NCI-H1694 treated with DMSO at 0.1 percent for 48 hours (cell line): ENCODE data around the gene RPGR.

ENCODE experiments used
- DNase-seq: peaks from one replicate; lab custom pipeline; 2025; lab: John Stamatoyannopoulos, UW

Gene RPGR, protein sequence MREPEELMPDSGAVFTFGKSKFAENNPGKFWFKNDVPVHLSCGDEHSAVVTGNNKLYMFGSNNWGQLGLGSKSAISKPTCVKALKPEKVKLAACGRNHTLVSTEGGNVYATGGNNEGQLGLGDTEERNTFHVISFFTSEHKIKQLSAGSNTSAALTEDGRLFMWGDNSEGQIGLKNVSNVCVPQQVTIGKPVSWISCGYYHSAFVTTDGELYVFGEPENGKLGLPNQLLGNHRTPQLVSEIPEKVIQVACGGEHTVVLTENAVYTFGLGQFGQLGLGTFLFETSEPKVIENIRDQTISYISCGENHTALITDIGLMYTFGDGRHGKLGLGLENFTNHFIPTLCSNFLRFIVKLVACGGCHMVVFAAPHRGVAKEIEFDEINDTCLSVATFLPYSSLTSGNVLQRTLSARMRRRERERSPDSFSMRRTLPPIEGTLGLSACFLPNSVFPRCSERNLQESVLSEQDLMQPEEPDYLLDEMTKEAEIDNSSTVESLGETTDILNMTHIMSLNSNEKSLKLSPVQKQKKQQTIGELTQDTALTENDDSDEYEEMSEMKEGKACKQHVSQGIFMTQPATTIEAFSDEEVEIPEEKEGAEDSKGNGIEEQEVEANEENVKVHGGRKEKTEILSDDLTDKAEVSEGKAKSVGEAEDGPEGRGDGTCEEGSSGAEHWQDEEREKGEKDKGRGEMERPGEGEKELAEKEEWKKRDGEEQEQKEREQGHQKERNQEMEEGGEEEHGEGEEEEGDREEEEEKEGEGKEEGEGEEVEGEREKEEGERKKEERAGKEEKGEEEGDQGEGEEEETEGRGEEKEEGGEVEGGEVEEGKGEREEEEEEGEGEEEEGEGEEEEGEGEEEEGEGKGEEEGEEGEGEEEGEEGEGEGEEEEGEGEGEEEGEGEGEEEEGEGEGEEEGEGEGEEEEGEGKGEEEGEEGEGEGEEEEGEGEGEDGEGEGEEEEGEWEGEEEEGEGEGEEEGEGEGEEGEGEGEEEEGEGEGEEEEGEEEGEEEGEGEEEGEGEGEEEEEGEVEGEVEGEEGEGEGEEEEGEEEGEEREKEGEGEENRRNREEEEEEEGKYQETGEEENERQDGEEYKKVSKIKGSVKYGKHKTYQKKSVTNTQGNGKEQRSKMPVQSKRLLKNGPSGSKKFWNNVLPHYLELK

DNA sequence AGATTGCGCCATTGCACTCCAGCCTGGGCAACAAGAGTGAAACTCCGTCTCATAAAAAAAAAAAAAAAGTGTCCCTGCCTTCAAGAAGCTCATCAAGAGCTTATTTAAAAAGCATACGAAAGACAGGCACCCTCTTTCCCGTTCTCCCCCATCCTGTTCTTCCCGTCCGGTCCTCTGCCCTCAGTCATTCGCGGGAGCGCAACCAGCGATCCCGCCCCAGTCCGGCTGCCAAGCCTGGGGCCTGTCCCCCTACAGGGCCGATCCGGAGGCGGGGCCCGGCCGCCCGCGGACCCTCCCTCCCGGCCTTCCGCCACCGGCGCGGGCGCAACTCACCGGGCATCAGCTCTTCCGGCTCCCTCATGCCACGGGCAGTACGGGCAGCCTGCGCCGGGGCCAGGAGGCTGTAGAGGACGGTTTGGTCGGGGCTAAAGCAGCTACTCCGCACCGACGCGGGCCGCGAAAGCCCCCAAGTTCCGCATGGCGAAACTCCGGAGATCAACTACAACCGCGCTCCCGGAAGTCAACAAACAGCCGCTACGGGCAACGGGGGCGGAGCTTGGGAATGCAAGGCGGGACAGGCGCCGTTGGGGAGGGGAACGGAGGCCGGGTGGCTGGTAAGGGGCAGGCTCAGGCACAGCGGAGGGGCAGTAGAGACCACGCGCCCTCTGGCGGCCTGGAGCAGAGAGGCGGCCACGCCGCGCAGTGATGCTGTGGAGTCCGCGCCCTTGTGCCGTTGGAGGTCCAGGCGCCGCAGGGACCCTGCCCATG is at the start of gene RPGR:
TSS of gene RPGR (minus strand) at position 503 of the 768 bp plus-strand sequence. CDS start at position 361, 142 bp downstream.
- DNase-seq = peak; percentile 86

DNA sequence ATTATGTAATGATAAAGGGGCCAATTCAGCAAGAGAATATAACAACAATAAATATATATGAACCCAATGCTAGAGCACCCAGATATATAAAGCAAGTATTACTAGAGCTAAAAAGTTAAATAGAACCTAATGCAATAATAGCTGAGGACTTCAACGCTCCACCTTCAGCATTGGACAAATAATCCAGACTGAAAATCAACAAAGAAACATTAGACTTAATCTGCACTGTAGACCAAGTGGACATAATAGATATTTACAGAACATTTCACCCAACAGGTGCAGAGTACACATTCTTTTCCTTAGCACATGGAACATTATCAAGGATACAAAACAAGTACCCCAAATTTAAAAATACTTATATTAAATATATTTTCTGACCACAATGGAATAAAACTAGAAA is 49.4 kb upstream of the RPGR start:
- no peak for DNase-seq

DNA sequence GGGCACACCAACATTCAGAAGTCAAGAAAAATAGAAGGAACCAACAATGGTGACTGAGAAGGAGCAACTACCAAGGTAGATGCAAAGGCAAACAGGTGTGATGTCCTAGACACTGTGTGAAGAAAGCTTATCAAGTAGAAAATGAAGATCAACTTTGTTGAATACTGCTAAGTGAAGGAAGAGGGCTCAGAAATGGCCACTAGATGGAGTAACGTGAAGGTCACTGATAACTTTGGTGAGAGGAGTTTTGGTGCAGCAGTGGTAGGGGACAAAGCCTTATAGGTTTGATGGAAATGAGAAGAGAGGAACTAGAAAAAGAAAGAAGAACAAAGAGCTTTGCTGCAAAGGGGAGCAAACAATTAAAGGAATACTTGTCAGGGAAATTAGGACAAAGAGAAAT is 48.6 kb upstream of the RPGR start:
- DNase-seq = peak; percentile 9

DNA sequence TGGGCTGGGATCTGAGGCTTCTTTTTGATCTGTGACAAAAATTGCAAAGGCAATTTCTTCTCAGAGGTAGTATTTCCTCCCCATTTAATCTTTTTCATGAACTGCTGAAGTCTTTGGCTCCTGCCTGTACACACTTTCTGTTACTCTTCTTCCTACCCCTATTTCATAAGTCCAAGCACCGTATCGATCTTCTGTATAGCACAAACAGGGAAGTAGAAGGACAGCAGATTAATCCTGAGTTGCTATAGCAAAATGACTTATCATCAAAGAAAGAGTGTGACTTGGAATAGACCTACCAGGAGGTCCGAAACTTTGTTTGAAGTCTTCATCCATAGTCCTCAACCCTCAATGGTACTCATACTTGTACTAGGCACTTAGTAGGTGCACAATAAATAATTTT is 47.1 kb upstream of the RPGR start:
- DNase-seq = no peak

DNA sequence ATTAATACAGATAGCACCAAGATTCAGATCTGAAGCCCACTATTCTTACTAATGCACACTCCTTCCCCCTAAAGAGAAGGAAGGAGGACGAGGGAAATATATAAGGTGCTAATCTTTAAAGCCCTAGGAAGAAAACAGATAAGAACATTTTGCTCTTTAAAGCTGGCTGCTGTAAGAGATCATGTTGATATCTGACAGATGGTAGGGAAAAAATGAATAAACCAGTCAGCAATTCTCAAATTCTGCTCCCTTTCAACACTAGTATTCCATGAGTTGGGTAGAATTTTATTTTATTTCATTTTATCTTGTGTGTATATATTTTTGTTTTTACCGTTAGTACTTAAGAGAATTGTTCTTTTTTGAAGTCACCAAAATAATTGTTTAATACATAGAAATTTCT is 44.3 kb upstream of the RPGR start:
- peak; percentile 40 for DNase-seq

DNA sequence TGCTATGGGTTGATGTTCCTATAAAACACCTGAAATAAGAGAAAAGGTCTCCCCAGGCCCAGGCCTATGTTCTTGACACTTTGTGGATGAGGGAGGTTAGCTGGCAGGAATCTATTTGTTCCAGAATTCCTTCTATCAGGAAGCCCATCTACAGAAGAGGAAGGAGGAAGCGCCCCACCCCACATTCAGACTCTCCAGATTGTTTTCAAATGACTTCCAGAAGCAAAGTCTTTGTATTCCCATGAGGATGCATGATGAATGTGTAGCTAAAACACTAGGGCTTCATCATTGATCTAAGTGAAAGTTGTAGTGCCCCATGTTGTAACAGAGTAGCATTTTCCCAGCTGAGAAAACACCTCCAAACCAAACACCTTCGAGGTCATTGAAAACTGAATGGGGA is 41.5 kb upstream of the RPGR start:
- DNase-seq = no peak

DNA sequence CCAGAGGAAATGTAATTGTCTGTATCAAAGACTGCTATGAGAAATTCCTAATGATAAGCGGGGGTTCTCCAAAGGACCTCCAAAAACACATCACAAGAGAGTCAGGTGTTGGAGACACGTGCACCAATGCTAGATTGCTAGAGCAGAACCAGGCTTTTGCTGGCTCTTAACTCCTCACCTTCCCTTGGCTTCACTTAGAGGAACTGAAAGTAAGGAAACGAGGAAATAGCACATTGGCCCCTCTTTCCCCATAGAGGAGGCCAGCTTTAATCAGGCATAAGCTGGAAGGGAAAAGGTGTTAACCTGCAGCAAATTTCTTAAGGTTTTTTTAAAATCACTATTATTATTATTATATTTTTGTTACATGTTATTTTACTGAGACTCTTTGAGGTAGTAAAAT is 38.6 kb upstream of the RPGR start:
- DNase-seq = no peak

DNA sequence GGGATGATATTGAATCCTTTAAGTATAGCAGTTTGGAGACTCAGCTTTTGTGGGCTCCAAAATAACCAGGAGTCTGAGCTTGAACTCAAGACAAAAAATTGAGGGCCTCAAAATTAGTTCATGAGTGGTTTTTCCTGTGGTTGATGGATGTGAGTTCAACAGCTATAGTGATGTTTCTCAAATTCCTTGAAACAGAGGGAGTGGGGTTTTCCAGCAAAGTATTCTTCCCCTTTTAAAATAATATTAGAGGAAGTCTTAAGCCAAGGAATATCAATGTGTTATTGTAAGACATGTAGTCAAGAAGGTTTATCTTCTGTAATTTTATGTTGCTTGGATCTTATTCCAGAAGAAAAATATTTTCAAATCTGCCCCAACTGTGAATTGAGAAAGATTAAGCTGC is 35.7 kb upstream of the RPGR start:
- DNase-seq = no peak

DNA sequence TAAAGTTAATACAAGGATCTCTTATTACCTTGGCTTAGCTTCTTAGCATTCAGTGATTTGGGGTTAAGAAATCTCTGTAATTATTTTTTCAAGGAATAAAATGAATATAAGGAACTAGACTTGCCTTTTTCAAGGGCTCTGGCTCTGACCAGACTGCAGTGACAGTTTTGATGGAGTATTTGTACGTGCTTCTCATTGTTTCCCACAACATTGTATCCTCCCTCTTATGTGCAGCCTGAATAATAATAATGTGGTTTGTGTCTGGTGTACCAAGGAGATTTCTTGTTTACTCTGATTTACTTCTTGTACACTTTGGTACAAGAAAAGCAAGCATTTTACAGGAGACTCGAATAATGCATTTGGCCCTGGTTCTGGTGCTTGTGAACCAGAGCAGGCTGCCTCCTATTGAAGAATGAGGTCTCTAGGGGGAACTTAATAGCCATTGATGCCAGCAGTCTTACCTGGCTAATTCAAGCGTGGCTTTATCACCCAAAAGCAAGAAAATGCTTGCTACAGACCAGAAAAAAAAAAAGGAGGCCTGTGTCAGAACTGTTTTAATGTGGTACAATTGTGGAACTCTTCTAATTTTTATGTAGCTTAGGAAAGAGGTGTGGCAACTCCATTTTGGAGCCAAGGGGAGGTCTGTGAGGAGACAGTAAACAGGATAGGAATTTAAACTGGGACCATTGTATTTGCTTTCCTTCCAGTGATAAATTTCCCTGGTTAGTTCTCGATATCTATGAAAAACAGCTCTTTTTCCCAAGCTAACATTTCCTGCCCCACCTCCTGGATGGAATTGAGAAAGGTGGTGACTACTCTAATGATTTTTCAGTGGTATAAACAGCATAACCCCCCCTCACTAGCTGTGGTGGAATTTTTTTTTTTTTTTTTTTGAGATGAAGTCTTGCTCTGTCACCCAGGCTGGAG is 30.7 kb upstream of the RPGR start:
- DNase-seq = no peak

DNA sequence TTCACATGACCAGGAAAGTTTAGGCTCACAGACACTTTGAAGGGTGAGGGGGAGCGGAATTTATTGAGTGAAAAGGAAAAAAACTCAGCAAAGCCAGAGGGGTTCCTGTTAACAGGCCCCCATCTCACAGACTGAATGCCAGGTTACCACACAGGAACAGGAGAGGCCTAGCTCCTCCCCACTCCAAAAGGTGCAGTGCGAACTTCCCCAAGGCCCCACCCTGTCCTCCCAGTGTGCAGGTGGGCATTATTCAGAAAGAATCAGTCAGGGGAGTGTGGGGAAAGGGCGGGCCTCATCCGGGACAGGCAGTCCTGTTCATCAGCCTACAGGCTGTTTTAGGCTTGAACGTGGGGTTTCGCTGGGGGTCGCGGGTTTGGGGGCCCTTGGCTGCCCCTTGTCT is 29.1 kb upstream of the RPGR start:
- DNase-seq = no peak

DNA sequence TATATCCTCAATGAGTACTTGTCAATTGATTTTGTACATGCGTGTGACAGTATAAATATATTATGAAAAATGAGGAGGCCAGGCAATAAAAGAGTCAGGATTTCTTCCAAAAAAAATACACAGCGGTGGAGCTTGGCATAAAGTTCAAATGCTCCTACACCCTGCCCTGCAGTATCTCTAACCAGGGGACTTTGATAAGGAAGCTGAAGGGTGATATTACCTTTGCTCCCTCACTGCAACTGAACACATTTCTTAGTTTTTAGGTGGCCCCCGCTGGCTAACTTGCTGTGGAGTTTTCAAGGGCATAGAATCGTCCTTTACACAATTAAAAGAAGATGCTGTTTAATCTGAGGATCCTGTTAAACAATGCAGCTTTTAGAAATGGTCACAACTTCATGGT is 25.1 kb upstream of the RPGR start, which contains the start of gene OTC:
TSS of gene OTC (plus strand) at position 243 of the 400 bp plus-strand sequence. CDS start at position 336, 93 bp downstream.
- no peak for DNase-seq

DNA sequence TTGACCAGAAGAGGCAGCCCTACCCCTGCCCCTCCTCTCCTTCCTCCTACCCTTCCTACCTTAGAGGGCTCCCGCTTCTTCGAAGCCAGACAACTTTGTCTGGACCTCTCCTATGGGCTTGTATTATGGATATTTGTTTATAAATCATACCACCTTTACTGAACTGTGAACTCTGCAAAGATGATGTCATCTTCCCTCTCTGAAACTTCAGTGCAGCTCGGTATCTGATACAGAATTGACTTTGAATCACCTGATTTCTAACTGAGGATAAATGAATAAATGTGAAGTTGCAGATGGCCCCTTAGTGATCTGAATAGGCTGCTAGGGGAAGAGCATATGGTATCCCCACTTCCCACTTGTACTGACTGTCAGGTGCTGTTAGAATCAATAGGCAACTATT is 24.0 kb upstream of the RPGR start:
- no peak for DNase-seq

DNA sequence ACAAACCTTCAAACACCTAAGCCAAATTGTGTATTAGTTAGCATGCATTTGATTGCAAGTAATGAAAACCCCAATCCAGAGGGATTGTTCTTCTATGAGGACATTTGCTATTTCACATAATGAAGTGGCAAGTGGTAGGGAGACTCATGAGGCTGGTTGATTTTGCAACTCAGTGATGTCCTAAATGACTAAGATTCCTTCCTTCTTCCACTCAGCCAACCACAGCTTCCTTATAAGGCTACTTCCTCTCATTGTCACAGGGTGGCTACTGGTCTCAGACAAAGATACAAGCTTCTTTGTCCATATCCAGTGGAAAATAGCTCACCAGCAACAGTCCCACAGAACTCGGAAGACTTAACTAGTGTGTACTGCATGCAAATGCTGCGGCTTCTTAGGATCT is 19.8 kb upstream of the RPGR start:
- DNase-seq = no peak

DNA sequence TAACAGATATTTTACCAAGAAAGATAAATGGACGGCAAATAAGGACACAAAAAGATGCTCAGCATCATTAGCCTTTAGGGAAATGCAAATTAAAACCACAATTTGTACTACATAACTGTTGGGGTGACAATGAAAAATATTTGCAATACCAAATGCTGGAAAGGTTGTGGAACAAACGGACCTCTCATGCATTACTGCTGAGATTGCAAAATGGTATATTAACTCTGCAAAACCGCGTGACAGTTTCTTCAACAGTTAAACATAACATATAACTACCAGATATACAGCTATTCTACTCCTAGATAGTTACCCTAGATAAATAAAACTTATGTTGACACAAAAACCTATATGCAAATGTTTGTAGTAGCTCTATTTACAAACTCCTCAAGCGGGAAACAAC is 18.8 kb upstream of the RPGR start:
- no peak for DNase-seq

DNA sequence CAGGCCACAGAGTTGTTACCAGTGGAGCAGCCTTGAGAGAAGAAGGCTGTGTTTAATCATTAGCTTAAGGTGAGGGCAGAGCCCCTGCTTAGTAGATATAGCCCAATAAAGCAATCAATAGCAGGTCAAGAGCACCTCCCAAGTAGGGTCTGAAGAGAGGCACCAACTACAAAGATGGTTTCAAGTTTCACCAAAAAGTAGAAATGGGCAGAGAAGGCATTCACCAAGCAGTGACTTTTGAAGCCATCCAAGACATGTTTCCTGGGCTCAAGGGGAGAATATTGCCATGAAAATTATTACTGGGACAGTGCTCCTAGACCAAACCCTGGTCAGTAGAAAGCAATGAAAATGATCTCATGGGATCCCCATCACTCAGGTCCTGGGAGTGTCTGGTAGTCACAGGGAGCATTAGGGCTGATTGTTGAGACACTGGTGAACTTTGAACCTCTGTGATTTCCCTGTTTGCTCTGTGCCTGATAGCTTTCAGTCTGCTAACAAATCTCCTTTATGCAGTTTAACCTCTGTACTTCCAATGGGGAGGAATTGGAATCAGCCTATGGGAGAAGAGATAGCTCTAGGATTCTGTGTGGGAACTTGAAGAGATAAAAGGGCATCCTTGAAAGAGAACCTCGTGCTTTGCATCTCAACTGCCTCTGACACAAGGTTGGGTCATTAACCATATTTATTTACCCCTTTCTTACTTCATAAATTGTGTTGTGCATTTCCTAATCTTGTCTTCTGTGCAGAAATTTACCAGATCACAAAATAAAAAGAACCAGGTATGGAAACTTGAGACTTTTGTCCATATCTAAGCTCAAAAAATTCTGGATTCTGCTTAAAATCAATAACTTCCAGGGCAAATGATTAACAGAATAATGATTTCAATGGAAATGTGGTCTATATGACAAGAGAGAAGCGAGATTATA is 15.8 kb upstream of the RPGR start:
- DNase-seq = no peak

DNA sequence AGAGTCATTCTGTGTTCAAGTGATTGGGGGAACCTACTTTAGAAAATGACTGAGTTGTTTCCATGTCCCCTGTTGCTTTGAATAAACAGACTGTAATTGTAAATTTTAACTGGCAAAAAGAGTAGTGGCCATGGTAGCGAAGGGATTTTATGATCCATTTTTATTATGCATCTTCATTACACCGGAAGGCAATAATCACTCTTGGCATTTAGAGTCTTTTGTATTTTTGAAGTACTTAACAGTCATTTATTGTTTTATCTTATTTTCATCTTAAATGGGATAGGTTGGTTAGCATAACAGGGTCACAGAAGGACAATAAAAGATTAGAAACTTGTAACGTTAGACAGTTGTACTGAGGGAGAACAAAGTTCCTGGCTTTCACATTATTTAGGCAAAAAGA is 14.1 kb upstream of the RPGR start:
- no peak for DNase-seq

DNA sequence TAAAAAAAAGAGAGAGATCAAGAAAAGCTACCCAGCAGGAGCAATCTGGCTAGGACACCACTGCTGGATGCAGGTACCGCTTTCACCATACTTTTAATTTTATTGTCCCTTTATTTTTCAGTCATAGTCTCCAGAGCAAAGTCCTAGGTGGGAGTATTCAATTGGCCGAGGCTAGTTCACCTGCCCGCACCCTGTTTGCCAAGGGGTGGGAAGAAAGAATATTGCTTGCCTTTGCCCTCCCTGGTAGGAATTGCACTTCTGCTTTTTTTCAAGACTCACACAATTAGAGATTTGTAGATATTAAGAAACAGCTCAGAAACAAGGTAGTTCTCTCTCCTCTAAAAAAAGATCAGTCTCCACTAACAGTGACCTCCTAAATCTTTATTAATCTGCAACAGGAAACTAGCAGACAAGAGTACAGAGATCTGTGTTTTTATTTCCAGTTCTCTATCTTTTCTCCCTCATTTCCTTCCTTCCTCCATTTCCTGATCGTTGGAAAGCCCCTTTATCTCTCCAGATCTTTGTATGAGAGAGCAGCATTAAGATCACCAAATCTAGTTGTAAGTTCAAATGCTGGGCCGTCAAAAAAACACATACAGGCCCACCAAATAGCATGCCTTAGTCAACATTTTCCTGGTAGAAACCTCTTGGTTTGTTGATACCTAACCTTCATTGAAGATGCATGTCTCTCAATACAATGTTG is 9.4 kb upstream of the RPGR start:
- DNase-seq = no peak

DNA sequence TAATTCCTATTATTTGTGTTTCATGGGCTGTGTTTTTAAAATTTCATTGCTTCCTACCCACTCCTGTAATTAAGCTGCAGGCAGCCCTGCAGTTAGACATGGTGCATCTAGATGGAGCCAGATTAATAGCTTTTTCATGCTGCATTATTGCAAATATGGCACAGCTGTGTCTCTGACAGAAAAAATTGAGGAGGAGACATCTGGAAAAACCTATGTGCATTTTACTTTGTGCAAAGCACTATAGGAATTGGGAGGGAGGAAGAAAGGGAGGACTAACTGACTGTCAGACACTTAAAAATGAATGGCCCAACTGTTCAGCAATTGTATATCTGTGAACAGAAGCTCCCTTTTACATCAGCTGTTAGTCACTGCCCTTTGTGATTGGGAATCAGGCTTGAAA is 8.1 kb upstream of the RPGR start:
- DNase-seq = peak; percentile 62

DNA sequence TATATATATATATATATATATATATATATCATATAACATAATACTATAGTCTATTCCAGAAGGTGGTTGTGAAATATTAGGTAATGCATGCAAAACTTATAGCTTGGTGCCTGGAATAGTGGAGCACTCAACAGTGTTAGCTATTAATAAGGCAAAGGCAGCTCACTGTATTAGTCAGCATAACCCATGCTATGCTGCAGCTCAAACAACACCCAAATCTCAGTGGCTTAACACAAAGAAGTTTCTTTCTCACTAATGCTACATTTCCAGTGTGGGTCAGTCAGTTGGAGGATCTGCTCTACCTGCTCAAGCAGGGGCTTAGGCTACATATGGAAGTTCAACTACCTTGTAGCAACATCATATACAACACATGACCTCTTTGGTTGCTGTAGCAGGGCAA is 5.2 kb upstream of the RPGR start:
- DNase-seq = no peak
